SH-SY5Y (cell line): ENCODE data around the gene TAC4.

Source experiments
- GATA2 ChIP-seq: IDR thresholded peaks from 2 replicates; pipeline ENCODE4 v1.6.1; 2011; ENCODE audit warnings: mild to moderate bottlenecking, low read depth, low read length
- GATA3 ChIP-seq: IDR thresholded peaks from 2 replicates; pipeline ENCODE4 v1.6.1; 2011; ENCODE audit warnings: low read depth, mild to moderate bottlenecking, low read length, moderate library complexity

The TAC4 gene, protein sequence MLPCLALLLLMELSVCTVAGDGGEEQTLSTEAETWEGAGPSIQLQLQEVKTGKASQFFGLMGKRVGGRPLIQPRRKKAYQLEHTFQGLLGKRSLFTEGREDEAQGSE

DNA sequence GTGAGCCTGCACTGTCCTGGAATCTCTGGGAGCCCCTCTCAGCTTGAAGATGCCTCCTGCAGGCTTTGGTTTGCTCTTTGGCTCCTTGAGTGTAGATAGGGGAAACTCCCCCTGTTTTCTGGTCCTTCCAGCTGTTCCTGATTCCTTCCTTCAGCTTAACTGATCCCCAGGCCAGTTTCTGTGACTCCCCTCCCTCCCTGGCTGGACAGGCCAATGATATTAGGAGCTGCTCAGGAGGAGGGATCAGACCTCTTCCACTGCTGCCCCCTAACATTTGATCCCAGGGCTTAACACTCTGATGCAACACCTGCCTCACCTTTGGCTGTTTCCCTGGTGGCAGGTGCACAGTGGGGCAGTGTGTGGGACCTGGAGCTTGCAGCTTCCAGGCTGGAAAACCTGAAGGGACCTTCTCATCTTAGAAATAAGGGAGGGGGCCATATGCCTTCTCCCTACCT is at the start of gene TAC4:
TSS of gene TAC4 (minus strand) at position 51 of the 455 bp plus-strand sequence. CDS start 52 bp downstream, outside the sequence.
- no peak for TF ChIP-seq GATA3
- TF ChIP-seq GATA2: no peak

DNA sequence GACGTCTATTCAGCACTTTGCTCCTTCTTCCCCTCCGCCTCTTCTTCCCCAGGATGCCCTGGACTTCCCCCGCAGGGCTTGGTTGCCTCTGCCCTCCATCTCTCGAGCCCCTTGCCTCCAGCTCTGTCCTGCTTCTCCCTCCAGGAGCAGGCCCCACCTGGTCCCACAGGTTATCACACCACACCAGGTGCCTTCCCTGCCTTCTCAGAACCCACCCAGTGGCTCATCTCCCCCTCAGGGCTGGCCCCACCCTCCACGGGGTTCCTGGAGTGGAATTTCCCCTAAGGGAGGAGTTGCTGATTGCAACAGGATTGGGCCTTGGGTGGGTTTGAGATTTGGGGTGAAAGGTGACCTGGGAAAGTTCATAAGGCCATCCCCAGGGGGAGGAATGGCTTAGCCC is 49.0 kb upstream of the TAC4 start:
- TF ChIP-seq GATA3 (no peak), GATA2 (no peak)

DNA sequence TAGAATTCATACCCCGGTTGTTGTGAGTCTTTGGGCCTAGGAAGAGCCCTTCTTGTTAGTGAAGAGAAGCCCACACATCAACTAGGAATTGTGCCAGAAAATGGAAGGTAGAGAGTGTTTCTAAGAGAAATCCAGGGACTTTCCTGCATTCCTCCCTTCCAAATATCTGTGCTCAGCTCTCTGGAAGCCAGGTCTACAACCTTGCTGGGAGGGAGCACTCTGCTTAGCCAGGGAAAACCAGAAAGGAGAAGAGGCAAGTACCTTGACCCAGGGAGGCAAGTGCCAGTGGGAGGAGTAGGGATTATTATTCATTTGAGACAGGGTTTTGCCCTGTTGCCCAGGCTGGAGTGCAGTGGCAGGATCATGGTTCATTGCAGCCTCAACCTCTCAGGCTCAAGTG is 48.4 kb upstream of the TAC4 start:
- no peak for TF ChIP-seq GATA2
- TF ChIP-seq GATA3: no peak

DNA sequence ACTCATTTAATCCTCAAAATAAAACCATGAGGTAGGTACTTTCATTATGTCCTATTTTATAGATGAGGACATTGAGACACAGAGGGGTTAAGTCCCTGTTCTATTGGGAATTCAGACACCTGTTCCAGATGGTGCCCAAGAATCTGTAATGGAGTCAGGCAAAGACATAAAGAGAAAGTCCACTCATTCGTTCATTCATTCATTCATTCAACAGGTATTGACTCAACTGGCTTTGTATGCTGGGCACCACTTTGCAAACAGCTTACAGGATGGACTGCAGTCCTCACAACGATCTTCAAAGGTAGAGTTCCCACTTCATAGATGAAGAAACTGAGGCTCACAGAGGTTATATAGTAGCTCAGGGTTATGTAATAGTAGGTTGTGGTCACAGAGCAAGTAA is 47.9 kb upstream of the TAC4 start:
- TF ChIP-seq GATA3: no peak
- TF ChIP-seq GATA2: no peak

DNA sequence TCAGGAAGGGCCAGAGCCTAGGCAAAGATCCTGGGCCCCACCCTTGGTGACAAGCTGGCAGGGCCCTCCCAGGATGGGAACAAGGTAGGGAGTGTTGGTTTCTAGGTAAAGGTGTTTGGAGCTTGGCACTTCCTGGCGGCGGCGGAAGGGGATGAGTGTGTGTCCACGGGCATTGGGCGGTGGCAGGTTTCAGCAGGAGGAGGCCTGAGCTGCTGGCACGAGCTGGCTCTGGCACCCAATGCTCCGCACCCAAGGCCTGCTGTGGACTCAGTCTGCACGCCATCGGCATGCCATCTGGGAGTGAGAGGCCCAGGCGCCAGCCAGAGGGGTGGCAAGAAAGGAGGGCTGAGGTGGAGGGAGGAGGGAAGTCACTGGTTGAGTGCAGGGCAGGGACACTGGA is 46.9 kb upstream of the TAC4 start:
- TF ChIP-seq GATA3 (no peak), GATA2 (no peak)

DNA sequence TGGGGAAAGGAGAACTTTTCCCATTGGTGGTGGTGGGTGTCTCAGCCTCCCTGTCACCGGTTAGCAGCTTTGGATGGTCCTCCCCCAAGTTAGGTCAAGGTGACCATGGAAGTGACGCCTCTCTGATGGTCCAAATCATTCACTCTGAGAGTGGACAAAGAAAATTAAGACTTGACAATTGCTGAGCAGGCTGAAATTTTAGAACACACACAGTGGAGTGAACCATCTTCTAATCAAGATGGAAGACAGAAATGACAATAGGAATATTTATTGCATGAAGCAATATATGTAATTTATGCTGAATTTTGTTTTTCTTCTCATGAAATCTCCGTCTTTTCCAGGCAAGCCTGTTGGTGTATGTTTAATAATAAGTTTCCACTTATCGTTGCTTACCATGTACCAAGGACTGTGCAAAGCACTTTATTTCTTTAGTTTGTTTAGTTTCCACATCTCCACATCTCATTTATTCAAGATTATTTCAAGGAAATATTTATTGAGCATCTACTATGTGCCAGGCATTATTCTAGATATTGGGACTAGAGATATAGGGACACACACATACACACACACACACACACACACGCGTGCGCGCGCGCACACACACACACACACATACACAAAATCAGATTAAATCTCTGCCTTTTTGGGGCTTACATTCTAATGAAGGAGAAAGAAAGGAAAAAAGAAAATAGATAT is 44.0 kb upstream of the TAC4 start:
- TF ChIP-seq GATA3 (no peak), GATA2 (no peak)

DNA sequence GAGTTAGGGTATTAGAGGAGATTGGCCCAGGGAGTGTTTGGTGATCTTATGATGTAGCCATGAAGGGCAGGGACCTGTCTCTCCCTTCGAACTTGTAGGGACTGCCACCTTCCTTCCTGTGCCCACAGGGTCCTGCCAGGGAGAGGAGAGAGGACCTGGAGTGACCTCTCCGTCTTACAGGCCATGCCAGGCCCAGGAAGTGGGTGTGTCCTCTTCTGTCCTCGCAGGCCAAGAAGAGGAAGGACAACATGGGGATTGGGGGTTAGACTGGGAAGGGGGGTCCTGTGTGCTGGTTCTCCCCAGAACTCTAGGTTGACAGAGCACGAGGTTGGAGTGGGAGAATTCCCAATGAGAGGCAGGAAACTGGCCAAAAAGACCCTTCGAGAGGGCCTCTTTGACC is 43.4 kb upstream of the TAC4 start:
- TF ChIP-seq GATA3 (no peak), GATA2 (no peak)

DNA sequence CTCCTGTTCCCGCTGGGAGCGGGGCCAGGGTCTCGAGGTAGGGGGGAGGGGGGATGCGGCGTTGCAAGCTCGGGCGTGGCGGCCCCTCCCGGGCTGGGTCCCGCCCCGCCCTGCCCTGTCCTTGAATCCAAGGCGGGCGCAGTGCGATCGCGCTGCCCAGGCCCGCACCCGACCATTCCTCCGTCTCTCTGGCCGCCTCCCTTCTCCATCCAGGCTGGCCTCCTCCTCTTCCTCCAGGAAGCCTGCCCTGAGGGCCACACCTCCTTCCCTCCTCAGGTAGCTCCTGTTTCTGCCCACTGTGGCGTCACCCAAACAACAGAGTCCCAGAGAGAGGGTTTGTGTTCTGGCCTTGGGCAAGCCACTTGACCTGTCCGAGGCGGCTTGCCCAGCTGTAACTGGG is 43.0 kb upstream of the TAC4 start:
- no peak for TF ChIP-seq GATA3
- no peak for TF ChIP-seq GATA2

DNA sequence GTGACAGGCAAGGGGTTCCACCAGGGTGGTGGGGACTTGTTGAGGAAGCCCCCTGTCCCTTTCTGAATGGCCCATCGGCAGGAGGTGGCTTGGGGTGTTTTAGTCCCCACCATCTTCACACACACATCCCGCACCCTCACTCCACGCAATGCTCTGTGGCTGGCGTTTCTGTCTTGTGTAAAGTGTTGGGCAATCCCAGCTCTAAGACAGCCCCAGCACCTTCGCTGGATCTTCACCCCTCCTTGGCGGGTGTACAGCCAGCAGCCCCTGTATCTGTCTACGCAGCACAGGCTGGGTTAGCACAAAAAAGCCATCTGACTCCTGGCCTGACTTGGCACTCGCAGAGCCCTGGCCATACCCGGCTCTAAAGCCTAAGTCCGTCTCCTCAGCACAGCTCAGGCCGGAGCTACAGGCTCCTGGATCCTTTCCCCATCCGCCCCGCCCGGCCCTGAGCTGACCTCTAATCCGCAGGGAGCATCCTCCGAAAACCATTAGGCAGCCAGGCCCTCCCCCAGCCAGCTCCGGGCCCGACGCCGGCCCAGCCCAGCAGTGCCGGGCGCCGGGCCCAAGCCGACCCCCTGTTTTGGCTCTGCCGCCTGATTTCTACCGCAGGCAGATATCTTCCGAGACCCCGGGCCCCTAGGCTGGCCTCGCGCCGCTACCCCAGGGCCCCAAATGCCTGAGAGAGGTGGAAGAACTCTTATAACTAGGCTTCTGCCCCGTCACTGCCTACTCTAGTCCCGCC is 42.4 kb upstream of the TAC4 start:
- TF ChIP-seq GATA3: no peak
- no peak for TF ChIP-seq GATA2

DNA sequence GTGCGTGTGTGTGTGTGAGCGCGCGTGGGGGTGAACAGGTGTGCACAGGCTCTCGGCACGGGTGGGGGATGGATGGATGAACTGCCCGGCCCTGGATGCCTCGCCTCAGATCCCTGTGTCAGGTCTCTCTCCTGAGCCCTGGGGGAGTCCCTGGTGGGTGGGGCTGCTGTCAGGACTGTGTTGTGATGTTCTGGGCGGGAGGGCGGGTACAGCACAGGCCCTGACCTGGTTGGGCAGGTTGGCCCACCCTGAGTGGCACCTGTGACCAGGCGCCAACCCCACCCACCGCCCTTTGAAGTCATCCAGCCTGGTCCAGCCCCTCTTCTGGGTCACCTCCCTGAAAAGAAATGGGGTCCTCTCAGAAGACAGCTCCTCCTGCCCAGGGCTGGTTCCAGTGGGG is 41.6 kb upstream of the TAC4 start:
- TF ChIP-seq GATA3 (no peak), GATA2 (no peak)

DNA sequence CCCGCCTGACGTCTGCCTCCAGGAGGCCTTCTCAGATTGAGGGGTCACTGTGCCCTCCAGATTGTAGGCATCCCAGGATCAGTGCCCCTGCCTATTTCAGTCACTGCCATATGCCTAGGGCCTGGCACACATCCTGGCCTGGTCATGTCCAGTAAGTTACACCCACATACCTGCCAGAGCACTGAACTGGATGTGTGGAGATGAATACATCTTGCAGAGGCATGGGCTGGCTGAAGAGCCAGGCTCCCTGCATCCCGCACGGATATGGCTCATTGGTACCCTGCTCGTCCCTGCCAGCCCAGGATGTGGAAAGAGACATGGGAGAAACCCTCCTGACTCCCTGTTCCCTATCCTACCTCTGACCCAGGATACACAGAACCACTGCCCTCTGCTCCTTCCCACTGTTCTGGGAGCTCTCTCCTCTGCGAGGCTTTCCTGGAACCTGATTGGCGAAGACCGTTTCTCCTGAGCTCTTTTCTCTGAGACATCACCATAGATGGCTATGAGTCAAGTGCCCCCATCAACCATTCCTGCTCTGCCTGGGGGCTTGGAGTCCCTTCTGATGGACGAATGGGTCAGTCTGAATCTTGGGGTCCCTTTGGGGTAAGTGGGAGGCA is 40.0 kb upstream of the TAC4 start:
- TF ChIP-seq GATA3 (no peak), GATA2 (no peak)

DNA sequence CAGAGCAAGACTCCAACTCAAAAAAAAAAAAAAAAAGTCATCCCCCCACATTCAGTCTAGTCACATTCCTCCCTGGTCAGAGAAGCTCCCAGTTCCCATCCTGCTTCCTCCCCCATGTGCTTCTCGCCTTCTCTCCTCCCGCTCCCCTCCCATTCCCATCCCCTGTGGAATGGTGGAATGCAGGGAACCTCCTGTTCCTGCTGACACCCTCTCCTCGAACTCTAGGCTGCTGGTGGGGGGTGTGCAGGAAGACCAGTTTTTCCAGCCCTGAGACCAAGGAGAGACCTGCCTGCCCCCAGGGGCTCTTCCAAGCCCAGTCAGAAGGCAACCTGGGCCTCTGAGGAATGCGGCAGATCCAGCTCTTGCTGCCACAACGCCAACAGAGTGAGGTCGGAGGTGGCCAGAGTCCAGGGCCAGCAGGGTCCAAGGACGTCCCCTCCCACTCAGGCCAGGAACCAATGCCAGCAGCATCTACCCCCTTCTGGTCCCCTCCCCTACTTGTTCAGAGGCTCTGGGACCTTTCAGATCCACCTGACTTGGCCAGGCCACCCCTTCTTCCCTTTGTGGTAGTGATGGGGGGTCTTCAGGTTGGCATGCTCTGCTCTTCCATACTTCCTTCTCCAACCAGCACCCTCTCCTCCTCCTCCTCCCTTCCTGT is 39.3 kb upstream of the TAC4 start:
- TF ChIP-seq GATA2: no peak
- TF ChIP-seq GATA3: no peak

DNA sequence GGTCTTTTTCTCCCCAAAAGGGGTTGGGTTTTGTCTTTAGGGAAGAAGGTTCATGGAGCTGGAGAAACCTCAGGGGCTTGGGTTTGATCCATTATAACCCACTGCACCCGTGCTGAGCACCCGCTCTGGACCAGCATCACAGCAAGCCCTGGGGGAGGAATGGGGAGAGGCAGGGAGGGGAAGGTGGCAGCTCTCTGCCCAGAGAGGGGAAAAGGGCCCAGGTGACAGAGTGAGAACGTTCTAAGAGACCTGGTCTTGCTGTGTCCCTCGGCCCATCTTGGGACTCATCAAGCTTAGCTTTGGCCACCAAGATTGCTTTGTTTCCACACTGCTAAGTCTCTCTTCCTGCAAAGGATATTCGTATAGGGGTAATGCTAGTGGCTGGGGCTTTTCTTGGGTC is 38.2 kb upstream of the TAC4 start:
- TF ChIP-seq GATA2: no peak
- TF ChIP-seq GATA3: no peak

DNA sequence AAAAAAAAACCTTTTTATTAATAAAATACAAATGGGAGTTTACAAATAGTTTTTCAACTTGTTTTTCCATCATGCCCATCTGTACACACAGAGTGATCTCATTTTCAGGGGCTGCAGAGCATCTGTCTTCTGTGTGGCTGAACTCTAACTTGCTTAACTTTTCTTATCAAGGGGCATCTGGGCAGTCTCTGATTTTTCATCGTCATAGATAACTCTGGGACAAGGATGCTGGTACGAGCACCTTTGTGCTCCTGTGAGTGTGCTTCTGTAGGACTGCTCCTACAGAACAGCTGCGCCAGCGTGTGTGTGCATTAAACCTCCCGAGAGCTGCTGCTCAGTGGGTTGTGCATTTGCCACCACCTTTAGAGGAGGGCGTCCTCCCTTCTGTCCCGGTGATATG is 34.6 kb upstream of the TAC4 start:
- TF ChIP-seq GATA2: peak; percentile 60; the same call in 1 of the 2 replicates
- no peak for TF ChIP-seq GATA3

DNA sequence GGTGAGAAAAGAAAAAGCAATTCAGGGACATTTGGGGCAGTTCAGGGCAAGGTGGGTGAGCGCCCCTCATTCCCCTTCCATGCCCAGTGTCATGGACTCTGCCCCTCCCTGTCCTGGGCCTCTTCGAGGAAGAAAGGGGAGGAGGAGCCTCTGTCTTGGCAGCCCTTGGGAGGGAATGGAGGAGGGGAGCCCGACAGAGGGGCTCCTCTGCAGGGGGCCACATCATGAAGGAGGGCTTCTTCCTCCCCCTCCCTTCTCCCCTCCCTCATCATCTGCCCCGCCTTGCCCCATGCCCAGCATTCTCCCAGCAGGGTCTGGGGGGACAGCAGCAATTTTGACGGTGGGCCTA is 33.2 kb upstream of the TAC4 start:
- no peak for TF ChIP-seq GATA2
- TF ChIP-seq GATA3: no peak
